ENCODE measurements around the gene ABHD16A. TPM values are rescaled to one million over a fixed set of nuclear protein-coding genes. Genes with fewer than 3 reads are reported as not detected.

Gene ABHD16A
- polyA plus RNA-seq, 2 of the 4 experiments (the other 2 are of a cell fraction), result 16.6 to 22.3 TPM

DNA sequence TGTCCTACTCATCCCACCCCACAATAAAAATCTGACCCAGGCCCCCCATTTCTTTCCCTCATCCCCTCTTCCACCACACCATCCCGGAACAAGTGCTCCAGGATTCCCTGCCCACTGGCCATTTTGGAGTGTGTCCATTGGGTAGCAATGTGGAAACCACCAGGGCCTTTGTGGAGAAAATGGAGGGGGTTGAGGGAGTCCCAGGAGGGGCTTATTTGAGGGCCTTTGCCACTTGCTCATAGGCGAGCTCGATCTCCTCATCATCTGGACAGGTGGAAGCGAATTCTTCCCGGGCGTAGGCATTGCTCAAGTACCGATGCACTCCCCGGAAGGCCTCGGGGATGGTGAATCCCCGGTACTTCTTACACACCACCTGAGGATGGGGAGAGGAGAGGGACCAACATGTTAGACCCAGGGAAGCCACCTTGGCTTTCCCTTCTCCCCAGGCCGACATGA, 27.5 kb upstream of the ABHD16A start (continued):
- TF ChIP-seq, protein P1, sequence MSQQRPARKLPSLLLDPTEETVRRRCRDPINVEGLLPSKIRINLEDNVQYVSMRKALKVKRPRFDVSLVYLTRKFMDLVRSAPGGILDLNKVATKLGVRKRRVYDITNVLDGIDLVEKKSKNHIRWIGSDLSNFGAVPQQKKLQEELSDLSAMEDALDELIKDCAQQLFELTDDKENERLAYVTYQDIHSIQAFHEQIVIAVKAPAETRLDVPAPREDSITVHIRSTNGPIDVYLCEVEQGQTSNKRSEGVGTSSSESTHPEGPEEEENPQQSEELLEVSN (IDR thresholded peaks at IDR 0.05; ENCODE audit: borderline replicate concordance, low read depth), result no peak
- TF ChIP-seq RAD21 (conservative IDR thresholded peaks at IDR 0.05 in 1 of 2, IDR thresholded peaks at IDR 0.05 in 1 of 2) (no peak), RARB (CRISPR knock-in tag; IDR thresholded peaks at IDR 0.05) (no peak)

DNA sequence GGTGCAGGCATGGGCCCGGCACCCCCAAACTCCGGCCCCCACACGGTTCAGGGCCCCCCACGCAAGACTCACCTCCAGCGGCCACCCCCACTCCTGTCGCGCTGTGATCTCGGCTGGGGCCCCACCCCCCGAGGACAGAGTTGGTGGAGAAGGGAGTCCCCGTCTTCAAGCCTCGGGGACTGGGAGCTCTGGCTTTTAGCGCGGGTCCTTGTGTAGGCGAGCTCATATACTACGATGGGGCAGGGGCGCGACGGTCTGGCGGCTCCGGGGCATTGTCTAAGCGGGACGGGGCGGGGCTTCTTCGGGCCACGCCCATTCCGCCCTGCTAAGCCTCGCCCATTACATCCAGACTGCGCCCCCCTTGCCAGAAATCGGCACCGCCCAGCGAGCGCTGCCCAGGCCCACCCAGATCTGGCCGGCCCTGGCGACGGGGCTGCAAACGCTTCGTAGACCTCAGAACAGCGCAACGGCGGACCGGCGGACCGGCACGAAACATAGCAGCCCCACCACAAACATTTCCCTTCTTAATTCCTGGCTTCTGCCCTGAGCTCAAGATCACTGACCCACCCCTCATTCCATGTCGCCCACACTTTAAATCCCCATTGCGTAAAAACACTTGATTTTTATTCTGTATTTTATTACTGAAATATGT, 27.0 kb upstream of the ABHD16A start:
- H3K27ac ChIP-seq, result peak overlapping the region; percentile 76 to 95
- peak overlapping the region; percentile 83 for H3K4me2 ChIP-seq
- DNase-seq (ENCODE audit: low read depth in 1 of 2, low spot score in 1 of 2) (peak; percentile 53 to 81), FAIRE-seq (no peak), ATAC-seq (peak; percentile 63 to 83)
- H3K4me1 ChIP-seq, result peaks cover 17% of the 10 kb centered on the region
- peak overlapping the region; percentile 58 for H3K4me3 ChIP-seq
- ChIA-PET CTCF (interaction anchor here (0.6 to 4.7 kb wide), 22 partner anchors 9 to 222 kb away, joined by 3 to 30 read pairs (median 5); partner anchors contain the start of genes LSM2, LY6G5C, LY6G6D and MSH5), POLR2A (interaction anchor here (0.5 to 2.0 kb wide), 6 partner anchors 9 to 189 kb away, joined by 3 to 9 read pairs (median 4); partner anchors contain the start of genes ABHD16A, DDX39B, HSPA1A and HSPA1B)
- TF ChIP-seq JUN (IDR thresholded peaks at IDR 0.05) (peak; percentile 23 to 73; a peak in 3 of 5 replicates), CHD4 (IDR thresholded peaks at IDR 0.05; ENCODE audit: borderline replicate concordance) (no peak), FOSB (CRISPR knock-in tag; IDR thresholded peaks at IDR 0.05) (peak; percentile 86), HOXA7 (CRISPR knock-in tag; IDR thresholded peaks at IDR 0.05) (peak; percentile 76; the same call in 1 of the 2 replicates), TFCP2L1 (CRISPR knock-in tag; IDR thresholded peaks at IDR 0.05) (peak; percentile 48; the same call in 1 of the 2 replicates), CBX8 (IDR thresholded peaks at IDR 0.05) (no peak)
- TF ChIP-seq, protein P2, sequence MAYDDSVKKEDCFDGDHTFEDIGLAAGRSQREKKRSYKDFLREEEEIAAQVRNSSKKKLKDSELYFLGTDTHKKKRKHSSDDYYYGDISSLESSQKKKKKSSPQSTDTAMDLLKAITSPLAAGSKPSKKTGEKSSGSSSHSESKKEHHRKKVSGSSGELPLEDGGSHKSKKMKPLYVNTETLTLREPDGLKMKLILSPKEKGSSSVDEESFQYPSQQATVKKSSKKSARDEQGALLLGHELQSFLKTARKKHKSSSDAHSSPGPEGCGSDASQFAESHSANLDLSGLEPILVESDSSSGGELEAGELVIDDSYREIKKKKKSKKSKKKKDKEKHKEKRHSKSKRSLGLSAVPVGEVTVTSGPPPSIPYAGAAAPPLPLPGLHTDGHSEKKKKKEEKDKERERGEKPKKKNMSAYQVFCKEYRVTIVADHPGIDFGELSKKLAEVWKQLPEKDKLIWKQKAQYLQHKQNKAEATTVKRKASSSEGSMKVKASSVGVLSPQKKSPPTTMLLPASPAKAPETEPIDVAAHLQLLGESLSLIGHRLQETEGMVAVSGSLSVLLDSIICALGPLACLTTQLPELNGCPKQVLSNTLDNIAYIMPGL (CRISPR knock-in tag; IDR thresholded peaks at IDR 0.05; ENCODE audit: borderline replicate concordance), result 0 out of 2 replicates have a peak, but pooled peaks have one; percentile 35
- TF ChIP-seq, protein P3, sequence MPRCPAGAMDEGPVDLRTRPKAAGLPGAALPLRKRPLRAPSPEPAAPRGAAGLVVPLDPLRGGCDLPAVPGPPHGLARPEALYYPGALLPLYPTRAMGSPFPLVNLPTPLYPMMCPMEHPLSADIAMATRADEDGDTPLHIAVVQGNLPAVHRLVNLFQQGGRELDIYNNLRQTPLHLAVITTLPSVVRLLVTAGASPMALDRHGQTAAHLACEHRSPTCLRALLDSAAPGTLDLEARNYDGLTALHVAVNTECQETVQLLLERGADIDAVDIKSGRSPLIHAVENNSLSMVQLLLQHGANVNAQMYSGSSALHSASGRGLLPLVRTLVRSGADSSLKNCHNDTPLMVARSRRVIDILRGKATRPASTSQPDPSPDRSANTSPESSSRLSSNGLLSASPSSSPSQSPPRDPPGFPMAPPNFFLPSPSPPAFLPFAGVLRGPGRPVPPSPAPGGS (IDR thresholded peaks at IDR 0.05), result peak; percentile 44; the same call in 1 of the 3 replicates
- TF ChIP-seq, protein P4, sequence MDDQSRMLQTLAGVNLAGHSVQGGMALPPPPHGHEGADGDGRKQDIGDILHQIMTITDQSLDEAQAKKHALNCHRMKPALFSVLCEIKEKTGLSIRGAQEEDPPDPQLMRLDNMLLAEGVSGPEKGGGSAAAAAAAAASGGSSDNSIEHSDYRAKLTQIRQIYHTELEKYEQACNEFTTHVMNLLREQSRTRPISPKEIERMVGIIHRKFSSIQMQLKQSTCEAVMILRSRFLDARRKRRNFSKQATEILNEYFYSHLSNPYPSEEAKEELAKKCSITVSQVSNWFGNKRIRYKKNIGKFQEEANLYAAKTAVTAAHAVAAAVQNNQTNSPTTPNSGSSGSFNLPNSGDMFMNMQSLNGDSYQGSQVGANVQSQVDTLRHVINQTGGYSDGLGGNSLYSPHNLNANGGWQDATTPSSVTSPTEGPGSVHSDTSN (IDR thresholded peaks at IDR 0.05), result peak; percentile 90
- TF ChIP-seq, protein P5, sequence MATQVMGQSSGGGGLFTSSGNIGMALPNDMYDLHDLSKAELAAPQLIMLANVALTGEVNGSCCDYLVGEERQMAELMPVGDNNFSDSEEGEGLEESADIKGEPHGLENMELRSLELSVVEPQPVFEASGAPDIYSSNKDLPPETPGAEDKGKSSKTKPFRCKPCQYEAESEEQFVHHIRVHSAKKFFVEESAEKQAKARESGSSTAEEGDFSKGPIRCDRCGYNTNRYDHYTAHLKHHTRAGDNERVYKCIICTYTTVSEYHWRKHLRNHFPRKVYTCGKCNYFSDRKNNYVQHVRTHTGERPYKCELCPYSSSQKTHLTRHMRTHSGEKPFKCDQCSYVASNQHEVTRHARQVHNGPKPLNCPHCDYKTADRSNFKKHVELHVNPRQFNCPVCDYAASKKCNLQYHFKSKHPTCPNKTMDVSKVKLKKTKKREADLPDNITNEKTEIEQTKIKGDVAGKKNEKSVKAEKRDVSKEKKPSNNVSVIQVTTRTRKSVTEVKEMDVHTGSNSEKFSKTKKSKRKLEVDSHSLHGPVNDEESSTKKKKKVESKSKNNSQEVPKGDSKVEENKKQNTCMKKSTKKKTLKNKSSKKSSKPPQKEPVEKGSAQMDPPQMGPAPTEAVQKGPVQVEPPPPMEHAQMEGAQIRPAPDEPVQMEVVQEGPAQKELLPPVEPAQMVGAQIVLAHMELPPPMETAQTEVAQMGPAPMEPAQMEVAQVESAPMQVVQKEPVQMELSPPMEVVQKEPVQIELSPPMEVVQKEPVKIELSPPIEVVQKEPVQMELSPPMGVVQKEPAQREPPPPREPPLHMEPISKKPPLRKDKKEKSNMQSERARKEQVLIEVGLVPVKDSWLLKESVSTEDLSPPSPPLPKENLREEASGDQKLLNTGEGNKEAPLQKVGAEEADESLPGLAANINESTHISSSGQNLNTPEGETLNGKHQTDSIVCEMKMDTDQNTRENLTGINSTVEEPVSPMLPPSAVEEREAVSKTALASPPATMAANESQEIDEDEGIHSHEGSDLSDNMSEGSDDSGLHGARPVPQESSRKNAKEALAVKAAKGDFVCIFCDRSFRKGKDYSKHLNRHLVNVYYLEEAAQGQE (IDR thresholded peaks at IDR 0.05), result peak; percentile 30; the same call in 1 of the 2 replicates
- no peaks in the 10 kb centered on the region for H3K9me3 ChIP-seq
- 9% methylated on average over 23 of the region's 46 CpGs for WGBS (ENCODE audit: missing lambda C conversion rate)

Data from A549 (cell line).